ENCODE measurements around the gene PELI3.

The PELI3 gene

DNA sequence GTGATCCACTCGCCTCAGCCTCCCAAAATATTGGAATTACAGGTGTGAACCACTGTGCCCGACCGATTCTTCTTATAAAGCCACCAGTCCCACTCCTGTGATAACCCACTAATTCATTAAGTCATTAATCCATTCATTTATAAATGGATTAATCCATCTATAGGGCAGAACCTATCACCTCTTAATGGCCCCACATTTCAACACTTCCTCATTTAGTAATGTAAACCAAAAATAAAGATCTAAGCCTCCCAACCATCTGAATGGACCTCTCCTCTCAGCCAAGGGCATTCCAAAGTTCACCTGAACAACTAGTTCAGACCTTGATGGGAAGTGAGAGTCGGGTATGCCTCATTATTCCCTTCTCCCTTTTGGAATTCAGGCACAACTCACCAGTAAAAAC, 18.2 kb upstream of the PELI3 start:
- Histone ChIP-seq H3K4ac (ENCODE audit: low read length) (no peak overlapping the region), H3K27ac (replicated peaks; ENCODE audit: low read length) (no peak overlapping the region), H3K27me3 (ENCODE audit: control insufficient read depth in 3 of 3, insufficient read depth in 3 of 3, low read depth in 1 of 3, low read length in 3 of 3) (peaks cover 0 to 11% (median 0%) of the 10 kb centered on the region in 3 experiments), H3K36me3 (replicated peaks in 1 of 2; ENCODE audit: control insufficient read depth in 2 of 2, insufficient read depth in 2 of 2, low read length in 2 of 2) (no peaks in the 10 kb centered on the region), H3K9me3 (replicated peaks in 1 of 2; ENCODE audit: control insufficient read depth in 2 of 2, insufficient read depth in 1 of 2, low read depth in 1 of 2, low read length in 2 of 2) (peaks cover 4 to 5% of the 10 kb centered on the region in 2 donors), H3K14ac (ENCODE audit: low read length) (no peak overlapping the region), H2AK5ac (ENCODE audit: low read depth, low read length) (no peak overlapping the region), H4K8ac (ENCODE audit: low read depth, low read length) (no peak overlapping the region), H2AFZ (ENCODE audit: low read length) (no peak overlapping the region), H4K91ac (ENCODE audit: low read depth, low read length, poor library complexity) (no peak overlapping the region), H3K79me1 (ENCODE audit: low read depth, low read length) (no peaks in the 10 kb centered on the region), H3K9ac (ENCODE audit: low read depth, low read length, poor library complexity) (no peak overlapping the region), H3K18ac (ENCODE audit: low read length) (no peak overlapping the region), H2BK120ac (ENCODE audit: low read depth, low read length) (no peak overlapping the region), H3K4me3 (ENCODE audit: low read length in 2 of 2) (no peak overlapping the region), H3K23ac (ENCODE audit: low read depth, low read length, poor library complexity) (no peak overlapping the region), H2BK15ac (ENCODE audit: low read length) (no peak overlapping the region), H3K4me2 (ENCODE audit: insufficient read depth, low read length, poor library complexity, severe bottlenecking) (no peak overlapping the region), H2BK12ac (ENCODE audit: low read length) (no peak overlapping the region), H3K4me1 (ENCODE audit: control insufficient read depth in 2 of 2, insufficient read depth in 1 of 2, low read depth in 1 of 2, low read length in 2 of 2) (no peaks in the 10 kb centered on the region), H2BK5ac (ENCODE audit: low read length) (no peak overlapping the region)
- WGBS, 2 donors (ENCODE audit: extremely low coverage in 2 of 2, insufficient read length in 2 of 2, insufficient replicate concordance in 1 of 2): no CpG with 5 or more reads among the region's 4 CpGs
- DNase-seq (ENCODE audit: low spot score): no peak

- Histone ChIP-seq H2AFZ (ENCODE audit: low read length) (no peak overlapping the region), H3K4me1 (ENCODE audit: control insufficient read depth in 2 of 2, insufficient read depth in 1 of 2, low read depth in 1 of 2, low read length in 2 of 2) (no peaks in the 10 kb centered on the region), H3K36me3 (replicated peaks in 1 of 2; ENCODE audit: control insufficient read depth in 2 of 2, insufficient read depth in 2 of 2, low read length in 2 of 2) (no peaks in the 10 kb centered on the region), H3K79me1 (ENCODE audit: low read depth, low read length) (no peaks in the 10 kb centered on the region), H3K4ac (ENCODE audit: low read length) (no peak overlapping the region), H2BK120ac (ENCODE audit: low read depth, low read length) (no peak overlapping the region), H3K4me2 (ENCODE audit: insufficient read depth, low read length, poor library complexity, severe bottlenecking) (no peak overlapping the region), H3K9ac (ENCODE audit: low read depth, low read length, poor library complexity) (no peak overlapping the region), H4K8ac (ENCODE audit: low read depth, low read length) (no peak overlapping the region), H2BK15ac (ENCODE audit: low read length) (no peak overlapping the region), H2BK12ac (ENCODE audit: low read length) (no peak overlapping the region), H3K4me3 (ENCODE audit: low read length in 2 of 2) (no peak overlapping the region), H4K91ac (ENCODE audit: low read depth, low read length, poor library complexity) (no peak overlapping the region), H3K9me3 (replicated peaks in 1 of 2; ENCODE audit: control insufficient read depth in 2 of 2, insufficient read depth in 1 of 2, low read depth in 1 of 2, low read length in 2 of 2) (peaks cover 4 to 5% of the 10 kb centered on the region in 2 donors), H3K27ac (replicated peaks; ENCODE audit: low read length) (no peak overlapping the region), H2AK5ac (ENCODE audit: low read depth, low read length) (no peak overlapping the region), H3K27me3 (ENCODE audit: control insufficient read depth in 3 of 3, insufficient read depth in 3 of 3, low read depth in 1 of 3, low read length in 3 of 3) (peaks cover 0 to 11% (median 0%) of the 10 kb centered on the region in 3 experiments), H2BK5ac (ENCODE audit: low read length) (no peak overlapping the region), H3K18ac (ENCODE audit: low read length) (no peak overlapping the region), H3K14ac (ENCODE audit: low read length) (no peak overlapping the region), H3K23ac (ENCODE audit: low read depth, low read length, poor library complexity) (no peak overlapping the region)
- DNase-seq (ENCODE audit: low spot score): no peak
- no CpG with 5 or more reads among the region's 4 CpGs for WGBS, 2 donors (ENCODE audit: extremely low coverage in 2 of 2, insufficient read length in 2 of 2, insufficient replicate concordance in 1 of 2)
Measured at GRCh38 chr11:66450560-66450959, 16.1 kb upstream of the PELI3 start.

GRCh38 chr11:66451663-66452062, 15.0 kb upstream of the PELI3 start:
- Histone ChIP-seq H3K27ac (replicated peaks; ENCODE audit: low read length) (no peak overlapping the region), H2BK120ac (ENCODE audit: low read depth, low read length) (no peak overlapping the region), H2BK15ac (ENCODE audit: low read length) (no peak overlapping the region), H2AK5ac (ENCODE audit: low read depth, low read length) (no peak overlapping the region), H2BK5ac (ENCODE audit: low read length) (no peak overlapping the region), H4K91ac (ENCODE audit: low read depth, low read length, poor library complexity) (no peak overlapping the region), H3K36me3 (replicated peaks in 1 of 2; ENCODE audit: control insufficient read depth in 2 of 2, insufficient read depth in 2 of 2, low read length in 2 of 2) (no peaks in the 10 kb centered on the region), H3K9ac (ENCODE audit: low read depth, low read length, poor library complexity) (no peak overlapping the region), H3K4ac (ENCODE audit: low read length) (no peak overlapping the region), H3K4me3 (ENCODE audit: low read length in 2 of 2) (no peak overlapping the region), H3K23ac (ENCODE audit: low read depth, low read length, poor library complexity) (no peak overlapping the region), H3K4me2 (ENCODE audit: insufficient read depth, low read length, poor library complexity, severe bottlenecking) (no peak overlapping the region), H3K18ac (ENCODE audit: low read length) (no peak overlapping the region), H2AFZ (ENCODE audit: low read length) (no peak overlapping the region), H4K8ac (ENCODE audit: low read depth, low read length) (no peak overlapping the region), H3K9me3 (replicated peaks in 1 of 2; ENCODE audit: control insufficient read depth in 2 of 2, insufficient read depth in 1 of 2, low read depth in 1 of 2, low read length in 2 of 2) (peaks cover 4 to 5% of the 10 kb centered on the region in 2 donors), H2BK12ac (ENCODE audit: low read length) (no peak overlapping the region), H3K4me1 (ENCODE audit: control insufficient read depth in 2 of 2, insufficient read depth in 1 of 2, low read depth in 1 of 2, low read length in 2 of 2) (no peaks in the 10 kb centered on the region), H3K27me3 (ENCODE audit: control insufficient read depth in 3 of 3, insufficient read depth in 3 of 3, low read depth in 1 of 3, low read length in 3 of 3) (peaks cover 0 to 11% (median 0%) of the 10 kb centered on the region in 3 experiments), H3K14ac (ENCODE audit: low read length) (no peak overlapping the region), H3K79me1 (ENCODE audit: low read depth, low read length) (no peaks in the 10 kb centered on the region)
- no peak for DNase-seq (ENCODE audit: low spot score)
- no CpG with 5 or more reads among the region's 4 CpGs for WGBS, 2 donors (ENCODE audit: extremely low coverage in 2 of 2, insufficient read length in 2 of 2, insufficient replicate concordance in 1 of 2)

DNA sequence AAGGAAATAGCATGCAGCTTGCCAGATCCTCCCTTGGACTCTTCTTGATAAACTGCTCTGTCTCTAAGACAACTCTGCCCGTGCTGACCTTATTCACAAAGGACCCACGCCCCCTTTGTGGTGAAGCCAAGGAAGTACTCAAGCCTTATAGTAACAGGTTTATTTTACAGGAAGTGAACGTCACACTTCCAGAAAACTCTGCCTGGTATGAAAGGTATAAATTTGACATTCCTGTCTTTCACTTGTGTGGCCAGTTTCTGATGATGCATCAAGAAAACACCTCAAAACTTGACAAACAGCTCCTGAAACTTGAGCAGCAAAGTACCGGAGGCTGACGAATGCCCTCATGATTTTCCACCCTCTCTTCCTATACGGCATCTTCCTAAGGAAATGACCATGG, 12.5 kb upstream of the PELI3 start:
- H4K8ac ChIP-seq (ENCODE audit: low read depth, low read length): no peak overlapping the region

More for the DNA sequence above, 12.5 kb upstream of the PELI3 start:
- Histone ChIP-seq H3K4ac (ENCODE audit: low read length) (no peak overlapping the region), H3K36me3 (replicated peaks in 1 of 2; ENCODE audit: control insufficient read depth in 2 of 2, insufficient read depth in 2 of 2, low read length in 2 of 2) (no peaks in the 10 kb centered on the region), H2BK120ac (ENCODE audit: low read depth, low read length) (no peak overlapping the region), H4K91ac (ENCODE audit: low read depth, low read length, poor library complexity) (no peak overlapping the region), H3K23ac (ENCODE audit: low read depth, low read length, poor library complexity) (no peak overlapping the region), H2AFZ (ENCODE audit: low read length) (no peak overlapping the region), H3K18ac (ENCODE audit: low read length) (no peak overlapping the region), H3K79me1 (ENCODE audit: low read depth, low read length) (no peaks in the 10 kb centered on the region), H2BK5ac (ENCODE audit: low read length) (no peak overlapping the region), H2BK12ac (ENCODE audit: low read length) (no peak overlapping the region), H2BK15ac (ENCODE audit: low read length) (no peak overlapping the region), H2AK5ac (ENCODE audit: low read depth, low read length) (no peak overlapping the region), H3K4me2 (ENCODE audit: insufficient read depth, low read length, poor library complexity, severe bottlenecking) (no peak overlapping the region), H3K14ac (ENCODE audit: low read length) (no peak overlapping the region), H3K27ac (replicated peaks; ENCODE audit: low read length) (no peak overlapping the region), H3K9me3 (replicated peaks in 1 of 2; ENCODE audit: control insufficient read depth in 2 of 2, insufficient read depth in 1 of 2, low read depth in 1 of 2, low read length in 2 of 2) (peaks cover 4 to 5% of the 10 kb centered on the region in 2 donors), H3K9ac (ENCODE audit: low read depth, low read length, poor library complexity) (no peak overlapping the region), H3K27me3 (ENCODE audit: control insufficient read depth in 3 of 3, insufficient read depth in 3 of 3, low read depth in 1 of 3, low read length in 3 of 3) (peaks cover 0 to 11% (median 0%) of the 10 kb centered on the region in 3 experiments), H3K4me3 (ENCODE audit: low read length in 2 of 2) (no peak overlapping the region), H3K4me1 (ENCODE audit: control insufficient read depth in 2 of 2, insufficient read depth in 1 of 2, low read depth in 1 of 2, low read length in 2 of 2) (no peaks in the 10 kb centered on the region)
- no CpG with 5 or more reads among the region's 6 CpGs for WGBS, 2 donors (ENCODE audit: extremely low coverage in 2 of 2, insufficient read length in 2 of 2, insufficient replicate concordance in 1 of 2)
- no peak for DNase-seq (ENCODE audit: low spot score)
